BE2C (cell line): ENCODE data around the gene RELT.

Experiments used
- DNase-seq: peaks from one replicate; pipeline ENCODE4 v3.0.0-alpha.2; 2020
- H3K27me3 ChIP-seq: fragments of 250-450 bp; sonication (Bioruptor Pico); 2 replicates; pipeline ENCODE4 v1.5.1; 2020; ENCODE audit warnings: mild to moderate bottlenecking
- H3K36me3 ChIP-seq: fragments of 250-450 bp; sonication (Bioruptor Pico); 2 replicates; pipeline ENCODE4 v1.5.1; 2020; ENCODE audit warnings: mild to moderate bottlenecking
- H3K4me1 ChIP-seq: fragments of 250-450 bp; sonication (Bioruptor Pico); 2 replicates; pipeline ENCODE4 v1.5.1; 2020
- H3K4me3 ChIP-seq: 2 replicates; pipeline ENCODE4 v1.5.1; 2011; ENCODE audit warnings: low read depth, low read length
- H3K9me3 ChIP-seq: fragments of 250-450 bp; sonication (Bioruptor Pico); 2 replicates; pipeline ENCODE4 v1.5.1; 2020
- TF ChIP-seq, protein P1 (sequence below): IDR thresholded peaks from 2 replicates; pipeline ENCODE4 v1.5.1; 2012; ENCODE audit warnings: mild to moderate bottlenecking, low read depth, low read length

Gene RELT

DNA sequence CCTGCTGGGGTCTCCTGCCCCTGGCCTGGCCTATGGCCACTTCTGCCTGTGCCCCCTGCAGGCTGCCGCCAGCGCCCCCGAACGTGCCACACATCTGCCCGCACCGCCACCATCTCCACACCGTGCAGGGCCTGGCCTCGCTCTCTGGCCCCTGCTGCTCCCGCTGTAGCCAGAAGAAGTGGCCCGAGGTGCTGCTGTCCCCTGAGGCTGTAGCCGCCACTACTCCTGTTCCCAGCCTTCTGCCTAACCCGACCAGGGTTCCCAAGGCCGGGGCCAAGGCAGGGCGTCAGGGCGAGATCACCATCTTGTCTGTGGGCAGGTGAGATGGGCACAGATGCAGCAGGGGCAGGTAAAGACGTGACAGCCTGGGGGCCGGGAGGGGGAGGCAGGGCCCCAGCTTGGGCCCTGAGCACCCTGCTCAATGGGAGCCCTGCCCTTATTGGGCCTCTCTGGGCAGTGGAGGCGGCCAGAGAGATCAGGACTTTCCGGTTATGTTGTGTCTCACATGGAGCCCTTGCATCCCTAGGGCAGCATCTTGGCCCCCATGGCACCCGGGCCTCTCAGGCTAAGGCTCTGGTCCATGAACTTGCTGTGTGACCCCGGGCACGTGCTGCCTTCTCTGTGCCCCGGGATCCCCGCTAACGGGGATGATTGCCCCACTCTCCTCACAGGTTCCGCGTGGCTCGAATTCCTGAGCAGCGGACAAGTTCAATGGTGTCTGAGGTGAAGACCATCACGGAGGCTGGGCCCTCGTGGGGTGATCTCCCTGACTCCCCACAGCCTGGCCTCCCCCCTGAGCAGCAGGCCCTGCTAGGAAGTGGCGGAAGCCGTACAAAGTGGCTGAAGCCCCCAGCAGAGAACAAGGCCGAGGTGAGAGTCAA lies 18.5 kb downstream of the RELT start:
- DNase-seq: no peak
- Histone ChIP-seq H3K27me3 (no peaks in the 10 kb centered on the region), H3K4me3 (no peak overlapping the region), H3K36me3 (no peaks in the 10 kb centered on the region), H3K4me1 (no peaks in the 10 kb centered on the region), H3K9me3 (no peaks in the 10 kb centered on the region)
- TF ChIP-seq, protein P1, sequence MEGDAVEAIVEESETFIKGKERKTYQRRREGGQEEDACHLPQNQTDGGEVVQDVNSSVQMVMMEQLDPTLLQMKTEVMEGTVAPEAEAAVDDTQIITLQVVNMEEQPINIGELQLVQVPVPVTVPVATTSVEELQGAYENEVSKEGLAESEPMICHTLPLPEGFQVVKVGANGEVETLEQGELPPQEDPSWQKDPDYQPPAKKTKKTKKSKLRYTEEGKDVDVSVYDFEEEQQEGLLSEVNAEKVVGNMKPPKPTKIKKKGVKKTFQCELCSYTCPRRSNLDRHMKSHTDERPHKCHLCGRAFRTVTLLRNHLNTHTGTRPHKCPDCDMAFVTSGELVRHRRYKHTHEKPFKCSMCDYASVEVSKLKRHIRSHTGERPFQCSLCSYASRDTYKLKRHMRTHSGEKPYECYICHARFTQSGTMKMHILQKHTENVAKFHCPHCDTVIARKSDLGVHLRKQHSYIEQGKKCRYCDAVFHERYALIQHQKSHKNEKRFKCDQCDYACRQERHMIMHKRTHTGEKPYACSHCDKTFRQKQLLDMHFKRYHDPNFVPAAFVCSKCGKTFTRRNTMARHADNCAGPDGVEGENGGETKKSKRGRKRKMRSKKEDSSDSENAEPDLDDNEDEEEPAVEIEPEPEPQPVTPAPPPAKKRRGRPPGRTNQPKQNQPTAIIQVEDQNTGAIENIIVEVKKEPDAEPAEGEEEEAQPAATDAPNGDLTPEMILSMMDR: no peak

DNA sequence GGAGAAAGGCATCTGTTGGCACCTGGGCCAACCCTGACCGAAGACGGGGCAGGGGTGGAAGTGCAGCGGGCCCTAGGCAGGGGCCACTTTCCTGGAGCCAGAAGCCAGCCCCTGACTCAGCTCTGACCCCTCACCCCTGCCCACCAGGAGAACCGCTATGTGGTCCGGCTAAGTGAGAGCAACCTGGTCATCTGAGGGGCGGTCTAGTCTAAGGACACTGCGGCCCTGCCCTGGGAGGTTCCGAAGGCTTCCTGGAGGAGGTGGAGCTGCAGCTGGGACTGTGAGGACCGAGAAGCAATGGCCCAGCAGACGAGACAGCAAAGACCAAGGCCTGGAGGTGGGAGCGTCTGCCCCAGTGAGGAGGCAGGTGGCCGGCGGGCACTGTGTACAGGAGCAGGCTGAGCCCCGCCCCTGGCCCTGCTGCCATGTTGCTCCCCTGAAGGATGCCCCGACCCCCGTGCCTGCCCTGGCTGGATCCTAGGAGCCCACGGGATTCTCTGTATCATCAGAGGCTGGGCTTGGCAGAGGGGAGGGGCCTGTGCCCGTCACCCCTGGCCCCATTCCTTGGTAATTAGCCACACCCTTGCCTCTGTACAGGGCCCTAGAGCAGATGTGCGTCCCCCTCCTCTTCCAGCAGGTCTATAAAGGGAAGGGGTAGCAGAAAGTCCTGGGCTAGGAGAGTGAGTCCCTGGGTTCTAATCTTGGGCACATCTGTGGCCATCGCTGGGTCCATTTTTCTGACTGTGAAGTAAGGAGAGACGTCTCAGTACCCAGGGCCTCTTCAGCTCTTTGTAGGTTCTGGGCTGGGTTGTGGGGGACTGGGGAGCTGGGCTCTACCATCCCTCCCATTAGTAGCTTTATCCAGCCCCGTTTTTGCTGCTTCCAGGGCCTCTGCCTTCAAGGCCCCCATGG lies 19.4 kb downstream of the RELT start:
- DNase-seq: no peak
- Histone ChIP-seq H3K9me3 (no peaks in the 10 kb centered on the region), H3K4me3 (no peak overlapping the region), H3K36me3 (no peaks in the 10 kb centered on the region), H3K4me1 (no peaks in the 10 kb centered on the region), H3K27me3 (no peaks in the 10 kb centered on the region)
- TF ChIP-seq, protein P1: no peak

DNA sequence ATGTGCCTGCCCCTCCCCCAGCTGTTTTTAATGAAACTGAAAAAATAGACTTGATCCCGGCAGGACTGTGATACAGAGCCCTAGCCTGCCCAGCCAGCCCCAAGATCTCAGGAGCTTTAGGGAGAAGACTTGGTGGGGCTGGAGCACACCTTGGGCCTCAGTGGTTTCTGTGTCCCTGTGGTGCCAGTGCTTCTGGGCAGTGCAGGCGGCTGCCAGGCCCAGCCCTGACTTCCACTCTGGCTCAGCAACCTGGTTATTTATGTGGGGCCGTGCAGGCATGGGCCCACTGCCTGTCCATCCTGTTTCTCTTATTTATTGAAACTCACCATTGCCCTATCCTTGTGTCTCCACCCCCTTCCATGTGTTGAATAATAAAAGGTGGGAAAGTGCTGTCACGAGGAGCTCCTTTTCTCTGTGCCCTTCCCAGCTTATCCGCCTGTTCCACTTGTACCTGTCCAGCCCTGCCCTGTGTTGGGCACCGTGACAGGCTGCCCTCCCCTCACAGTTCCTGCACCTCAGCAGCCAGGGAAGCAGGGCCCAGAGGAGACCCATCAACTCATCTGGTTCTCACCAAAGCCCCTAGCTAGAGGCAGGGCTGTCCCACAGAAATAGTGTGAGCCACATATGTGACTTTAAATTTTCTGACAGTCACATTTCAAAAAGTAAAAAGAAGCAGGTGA lies 20.2 kb downstream of the RELT start:
- TF ChIP-seq, protein P1: no peak
- Histone ChIP-seq H3K36me3 (no peaks in the 10 kb centered on the region), H3K4me1 (no peaks in the 10 kb centered on the region), H3K4me3 (no peak overlapping the region), H3K27me3 (no peaks in the 10 kb centered on the region), H3K9me3 (no peaks in the 10 kb centered on the region)
- DNase-seq: no peak

DNA sequence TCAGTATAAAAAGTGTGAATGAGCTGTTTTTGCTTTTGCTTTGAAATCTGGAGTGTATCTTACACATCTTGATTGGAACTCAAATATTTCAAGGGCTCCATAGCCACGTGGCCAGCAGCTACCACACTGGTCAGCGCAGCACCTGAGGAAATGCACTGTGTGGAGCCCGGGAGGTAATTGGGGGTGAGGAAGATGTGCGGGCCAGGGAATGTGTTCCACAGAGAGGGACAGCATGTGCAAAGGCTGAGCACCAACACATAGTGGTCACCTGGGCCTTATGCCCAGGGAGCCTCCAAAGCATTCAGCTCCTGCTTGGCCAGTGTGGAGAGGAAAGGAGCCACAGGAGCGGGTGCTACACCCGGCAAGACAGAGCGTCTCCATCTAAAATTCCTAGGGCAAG lies 20.8 kb downstream of the RELT start:
- Histone ChIP-seq H3K36me3 (no peaks in the 10 kb centered on the region), H3K4me3 (no peak overlapping the region), H3K4me1 (no peaks in the 10 kb centered on the region), H3K9me3 (no peaks in the 10 kb centered on the region), H3K27me3 (no peaks in the 10 kb centered on the region)
- DNase-seq: no peak
- TF ChIP-seq, protein P1: no peak

DNA sequence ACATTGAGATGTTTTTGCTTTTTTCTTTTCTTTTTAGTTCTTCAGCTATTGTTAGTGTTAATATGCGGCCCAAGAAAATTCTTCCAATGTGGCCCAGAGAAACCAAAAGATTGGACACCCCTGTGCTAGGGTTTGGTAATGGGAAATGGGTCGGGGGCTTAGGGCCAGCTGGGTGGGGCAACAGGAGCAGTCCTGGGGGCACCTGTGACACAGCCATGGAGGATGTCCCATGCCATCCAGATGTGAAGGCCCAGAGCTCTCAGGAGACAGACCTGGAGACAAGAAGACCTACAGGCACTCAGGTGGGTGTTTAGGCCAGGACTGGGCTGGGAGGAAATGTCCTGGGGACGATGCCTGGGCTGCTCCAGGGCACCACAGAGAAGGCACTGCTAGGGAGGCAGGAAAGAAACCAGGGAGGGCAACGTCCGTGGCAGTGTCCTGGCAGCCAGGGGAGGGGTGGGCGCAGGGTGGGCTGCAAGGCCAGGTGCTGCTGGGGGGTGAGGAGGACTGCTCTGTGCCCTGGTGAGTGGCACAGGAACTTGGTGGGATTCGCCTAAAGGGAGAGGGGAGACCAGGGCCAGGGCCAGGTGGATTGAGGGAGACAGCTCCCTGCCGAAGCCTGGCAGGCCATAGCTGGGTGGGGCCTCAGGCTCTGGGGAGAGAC lies 21.4 kb downstream of the RELT start:
- Histone ChIP-seq H3K27me3 (no peaks in the 10 kb centered on the region), H3K4me3 (no peak overlapping the region), H3K4me1 (no peaks in the 10 kb centered on the region), H3K36me3 (no peaks in the 10 kb centered on the region), H3K9me3 (no peaks in the 10 kb centered on the region)
- no peak for DNase-seq
- TF ChIP-seq, protein P1: no peak
